ENCODE results near the gene POU6F1.
A peak's percentile ranks its signal among the peaks of the same experiment; 100 is the strongest.

The POU6F1 gene

GRCh38 chr12:51217968-51218606 is at the start of gene POU6F1:
Gene POU6F1 (minus strand): TSS chr12:51218062. CDS start chr12:51206836, 11,226 bp downstream.
- peak; percentile 60 for TF ChIP-seq CTCF (conservative IDR thresholded peaks at IDR 0.05; ENCODE audit: low read length)
- TF ChIP-seq EZH2phosphoT487 (IDR thresholded peaks at IDR 0.05; ENCODE audit: borderline replicate concordance): no peak
- Histone ChIP-seq H3K36me3 (ENCODE audit: insufficient read depth, low read length) (no peaks in the 10 kb centered on the region), H3K4me3 (ENCODE audit: low read length, poor library complexity, severe bottlenecking) (peak within 1 kb of the TSS; percentile 83), H3K9me3 (ENCODE audit: insufficient read depth, low read depth, low read length) (no peaks in the 10 kb centered on the region), H3K9me2 (replicated peaks; ENCODE audit: low read depth, low read length) (no peaks in the 10 kb centered on the region), H3K4me2 (ENCODE audit: low read depth, low read length, poor library complexity, severe bottlenecking) (peak within 1 kb of the TSS; percentile 89), H4K20me1 (ENCODE audit: insufficient read depth, low read length, poor library complexity, severe bottlenecking) (no peaks in the 10 kb centered on the region), H3K9ac (ENCODE audit: low read depth, low read length, poor library complexity, severe bottlenecking) (peak within 1 kb of the TSS; percentile 79), H3K27me3 (ENCODE audit: insufficient read depth, low read length, poor library complexity, severe bottlenecking) (no peaks in the 10 kb centered on the region), H2AFZ (ENCODE audit: low read length) (peak within 1 kb of the TSS; percentile 95), H3K4me1 (ENCODE audit: insufficient read depth, low read length, poor library complexity, severe bottlenecking) (peaks cover 14% of the 10 kb centered on the region), H3K79me2 (ENCODE audit: insufficient read depth, low read length) (no peaks in the 10 kb centered on the region), H3F3A (ENCODE audit: low read depth) (no peaks in the 10 kb centered on the region)

- H2AFZ ChIP-seq (ENCODE audit: low read length): no peak overlapping the region
- peak overlapping the region; percentile 27 for H3K4me3 ChIP-seq (ENCODE audit: low read length, poor library complexity, severe bottlenecking)
- H3K9me3 ChIP-seq (ENCODE audit: insufficient read depth, low read depth, low read length): no peaks in the 10 kb centered on the region
- peak overlapping the region; percentile 99 for H3K4me2 ChIP-seq (ENCODE audit: low read depth, low read length, poor library complexity, severe bottlenecking)
- peaks cover 42% of the 10 kb centered on the region for H3K4me1 ChIP-seq (ENCODE audit: insufficient read depth, low read length, poor library complexity, severe bottlenecking)
- no peaks in the 10 kb centered on the region for H3K36me3 ChIP-seq (ENCODE audit: insufficient read depth, low read length)
- H3K79me2 ChIP-seq (ENCODE audit: insufficient read depth, low read length): peaks cover 63% of the 10 kb centered on the region
- H3F3A ChIP-seq (ENCODE audit: low read depth): no peaks in the 10 kb centered on the region
- H3K9me2 ChIP-seq (replicated peaks; ENCODE audit: low read depth, low read length): no peaks in the 10 kb centered on the region
- peaks cover 19% of the 10 kb centered on the region for H4K20me1 ChIP-seq (ENCODE audit: insufficient read depth, low read length, poor library complexity, severe bottlenecking)
- H3K9ac ChIP-seq (ENCODE audit: low read depth, low read length, poor library complexity, severe bottlenecking): no peak overlapping the region
- H3K27me3 ChIP-seq (ENCODE audit: insufficient read depth, low read length, poor library complexity, severe bottlenecking): no peaks in the 10 kb centered on the region
- TF ChIP-seq CTCF (conservative IDR thresholded peaks at IDR 0.05; ENCODE audit: low read length) (no peak), EZH2phosphoT487 (IDR thresholded peaks at IDR 0.05; ENCODE audit: borderline replicate concordance) (no peak)
Measured at GRCh38 chr12:51265024-51265423, 47.2 kb upstream of the POU6F1 start.

GRCh38 chr12:51264297-51264696 is 46.4 kb upstream of the POU6F1 start:
- TF ChIP-seq EZH2phosphoT487 (IDR thresholded peaks at IDR 0.05; ENCODE audit: borderline replicate concordance): no peak
- TF ChIP-seq CTCF (conservative IDR thresholded peaks at IDR 0.05; ENCODE audit: low read length): no peak
- no peaks in the 10 kb centered on the region for H3F3A ChIP-seq (ENCODE audit: low read depth)
- peak overlapping the region; percentile 32 for H3K4me2 ChIP-seq (ENCODE audit: low read depth, low read length, poor library complexity, severe bottlenecking)
- no peaks in the 10 kb centered on the region for H3K27me3 ChIP-seq (ENCODE audit: insufficient read depth, low read length, poor library complexity, severe bottlenecking)
- no peak overlapping the region for H3K4me3 ChIP-seq (ENCODE audit: low read length, poor library complexity, severe bottlenecking)
- peaks cover 19% of the 10 kb centered on the region for H4K20me1 ChIP-seq (ENCODE audit: insufficient read depth, low read length, poor library complexity, severe bottlenecking)
- H3K9me2 ChIP-seq (replicated peaks; ENCODE audit: low read depth, low read length): no peaks in the 10 kb centered on the region
- H3K4me1 ChIP-seq (ENCODE audit: insufficient read depth, low read length, poor library complexity, severe bottlenecking): peaks cover 39% of the 10 kb centered on the region
- H3K79me2 ChIP-seq (ENCODE audit: insufficient read depth, low read length): peaks cover 65% of the 10 kb centered on the region
- H3K9me3 ChIP-seq (ENCODE audit: insufficient read depth, low read depth, low read length): no peaks in the 10 kb centered on the region
- H3K36me3 ChIP-seq (ENCODE audit: insufficient read depth, low read length): no peaks in the 10 kb centered on the region
- H2AFZ ChIP-seq (ENCODE audit: low read length): no peak overlapping the region
- no peak overlapping the region for H3K9ac ChIP-seq (ENCODE audit: low read depth, low read length, poor library complexity, severe bottlenecking)

All from Loucy (cell line).